Transverse colon (tissue), 3 donors: Measurements from ENCODE around the gene SLC24A3.

ENCODE experiments used
- POLR2A ChIP-seq: fragments of 450-650 bp; IDR thresholded peaks from one replicate; pipeline ENCODE4 v1.6.1; 2016; ENCODE audit warnings: antibody characterized with exemption, mild to moderate bottlenecking, moderate library complexity
- TF ChIP-seq, protein P1 (sequence below), 5 experiments: fragments of 200-600 bp in 3 of 5; fragments of 450-650 bp in 2 of 5; sonication (generic) in 3 of 5; IDR thresholded peaks; 1 replicate in 2 of 5; 2 replicates in 3 of 5; pipeline ENCODE4 v1.5.1; 2016 to 2017; ENCODE audit warnings: antibody characterized with exemption in 5 of 5, inconsistent platforms in 3 of 5, mild to moderate bottlenecking in 2 of 5, moderate library complexity in 1 of 5

DNA sequence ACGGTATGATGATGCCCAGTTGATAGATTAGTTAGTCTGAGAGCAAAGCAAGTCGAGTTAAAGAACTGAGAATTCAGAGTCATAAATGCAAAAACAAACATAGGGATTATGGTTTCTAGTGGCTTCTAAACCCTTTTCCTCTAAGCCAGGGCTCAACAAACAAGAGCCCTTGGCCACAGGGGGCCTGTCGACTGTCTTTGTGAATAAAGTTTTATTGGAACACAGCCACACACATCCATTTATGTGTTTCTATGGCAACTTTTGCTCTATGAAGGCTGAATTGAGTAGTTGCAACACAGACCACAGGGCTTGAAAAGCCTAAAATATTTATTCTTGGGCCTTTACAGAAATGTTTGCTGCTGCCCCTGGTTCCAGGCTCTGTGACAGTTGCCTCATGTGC is 76.2 kb downstream of the SLC24A3 start:
- no peak for TF ChIP-seq POLR2A
- TF ChIP-seq, protein P1, sequence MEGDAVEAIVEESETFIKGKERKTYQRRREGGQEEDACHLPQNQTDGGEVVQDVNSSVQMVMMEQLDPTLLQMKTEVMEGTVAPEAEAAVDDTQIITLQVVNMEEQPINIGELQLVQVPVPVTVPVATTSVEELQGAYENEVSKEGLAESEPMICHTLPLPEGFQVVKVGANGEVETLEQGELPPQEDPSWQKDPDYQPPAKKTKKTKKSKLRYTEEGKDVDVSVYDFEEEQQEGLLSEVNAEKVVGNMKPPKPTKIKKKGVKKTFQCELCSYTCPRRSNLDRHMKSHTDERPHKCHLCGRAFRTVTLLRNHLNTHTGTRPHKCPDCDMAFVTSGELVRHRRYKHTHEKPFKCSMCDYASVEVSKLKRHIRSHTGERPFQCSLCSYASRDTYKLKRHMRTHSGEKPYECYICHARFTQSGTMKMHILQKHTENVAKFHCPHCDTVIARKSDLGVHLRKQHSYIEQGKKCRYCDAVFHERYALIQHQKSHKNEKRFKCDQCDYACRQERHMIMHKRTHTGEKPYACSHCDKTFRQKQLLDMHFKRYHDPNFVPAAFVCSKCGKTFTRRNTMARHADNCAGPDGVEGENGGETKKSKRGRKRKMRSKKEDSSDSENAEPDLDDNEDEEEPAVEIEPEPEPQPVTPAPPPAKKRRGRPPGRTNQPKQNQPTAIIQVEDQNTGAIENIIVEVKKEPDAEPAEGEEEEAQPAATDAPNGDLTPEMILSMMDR (IDR thresholded peaks at IDR 0.05): no peak
